Measurements from ENCODE around the gene SLIRP.

SLIRP gene

GRCh38 chr14:77707724-77708408 lies at the start of gene SLIRP, which contains the start of gene ALKBH1 (continued):
- TF ChIP-seq ZFP69B (tag by site-specific recombination; IDR thresholded peaks at IDR 0.05) (no peak), ZSCAN18 (tag by site-specific recombination; IDR thresholded peaks at IDR 0.05) (no peak), ZNF510 (tag by site-specific recombination; IDR thresholded peaks at IDR 0.05; ENCODE audit: insufficient replicate concordance) (no peak), ZNF175 (tag by site-specific recombination; IDR thresholded peaks at IDR 0.05) (no peak), GLI4 (tag by site-specific recombination; IDR thresholded peaks at IDR 0.05) (no peak), GLIS2 (tag by site-specific recombination; IDR thresholded peaks at IDR 0.05) (no peak), ZNF354C (tag by site-specific recombination; IDR thresholded peaks at IDR 0.05; ENCODE audit: borderline replicate concordance, low read depth) (no peak), ZNF121 (tag by site-specific recombination; IDR thresholded peaks at IDR 0.05) (no peak), ZNF112 (tag by site-specific recombination; IDR thresholded peaks at IDR 0.05) (no peak), ZNF133 (tag by site-specific recombination; IDR thresholded peaks at IDR 0.05) (no peak), ZNF623 (tag by site-specific recombination; IDR thresholded peaks at IDR 0.05) (no peak), PRDM6 (tag by site-specific recombination; IDR thresholded peaks at IDR 0.05) (no peak), ZNF169 (tag by site-specific recombination; IDR thresholded peaks at IDR 0.05) (no peak), ZNF521 (tag by site-specific recombination; IDR thresholded peaks at IDR 0.05) (no peak), ZNF26 (tag by site-specific recombination; IDR thresholded peaks at IDR 0.05) (no peak), ZNF2 (tag by site-specific recombination; IDR thresholded peaks at IDR 0.05) (0 out of 2 replicates have a peak, but pooled peaks have one; percentile 26), HOXA7 (CRISPR knock-in tag; IDR thresholded peaks at IDR 0.05; ENCODE audit: borderline replicate concordance) (no peak), TCF7L2 (IDR thresholded peaks at IDR 0.05; ENCODE audit: borderline replicate concordance, low read depth, low read length) (peak; percentile 22; the same call in 1 of the 2 replicates), ZSCAN16 (tag by site-specific recombination; IDR thresholded peaks at IDR 0.05) (no peak), ZNF311 (tag by site-specific recombination; IDR thresholded peaks at IDR 0.05; ENCODE audit: borderline replicate concordance) (no peak), ZBTB1 (tag by site-specific recombination; IDR thresholded peaks at IDR 0.05) (no peak), ZNF629 (tag by site-specific recombination; IDR thresholded peaks at IDR 0.05) (peak; percentile 43; the same call in 1 of the 2 replicates), ZSCAN30 (tag by site-specific recombination; IDR thresholded peaks at IDR 0.05) (peak; percentile 24; the same call in 1 of the 2 replicates), ZSCAN5A (tag by site-specific recombination; IDR thresholded peaks at IDR 0.05) (no peak), ZNF626 (tag by site-specific recombination; IDR thresholded peaks at IDR 0.05) (no peak), KLF7 (tag by site-specific recombination; IDR thresholded peaks at IDR 0.05; ENCODE audit: borderline replicate concordance) (no peak), SETDB1 (IDR thresholded peaks at IDR 0.05; ENCODE audit: insufficient read length, low read length) (no peak), ZNF239 (tag by site-specific recombination; IDR thresholded peaks at IDR 0.05) (no peak), ZFP41 (tag by site-specific recombination; IDR thresholded peaks at IDR 0.05; ENCODE audit: borderline replicate concordance) (no peak), ZNF747 (tag by site-specific recombination; IDR thresholded peaks at IDR 0.05) (no peak), ZNF362 (tag by site-specific recombination; IDR thresholded peaks at IDR 0.05) (no peak), ZNF76 (tag by site-specific recombination; IDR thresholded peaks at IDR 0.05; ENCODE audit: borderline replicate concordance, low read depth) (peak; percentile 10; the same call in 1 of the 2 replicates), ZNF404 (tag by site-specific recombination; IDR thresholded peaks at IDR 0.05) (no peak), BCL11B (tag by site-specific recombination; IDR thresholded peaks at IDR 0.05; ENCODE audit: low read depth) (no peak)

Measured in HEK293 (cell line).